GM23338 (cell line): ENCODE results near the gene IRS1. TPM values are rescaled to one million over a fixed set of nuclear protein-coding genes. Genes with fewer than 3 reads are reported as not detected.

Source experiments
- ATAC-seq: fragments of 200-7000 bp; cut with Tn5 transposase; 3 replicates; pipeline ENCODE4 v1.9.1; 2020
- DNase-seq: peaks from one replicate; pipeline ENCODE4 v3.0.0-alpha.2; 2015; ENCODE audit warnings: low spot score
- H2AFZ ChIP-seq: fragments of 200-600 bp; sonication (generic); 2 replicates; pipeline ENCODE4 v1.8.0; 2016; ENCODE audit warnings: antibody characterized with exemption, mild to moderate bottlenecking, moderate library complexity
- H3F3A ChIP-seq: fragments of 200-600 bp; sonication (generic); replicated peaks from 2 replicates; pipeline ENCODE4 v1.8.0; 2017; ENCODE audit warnings: antibody characterized with exemption, mixed run types, low read depth
- H3K27ac ChIP-seq: fragments of 200-600 bp; sonication (generic); 2 replicates; pipeline ENCODE4 v1.6.1; 2016; ENCODE audit warnings: low read depth
- H3K27me3 ChIP-seq: fragments of 200-600 bp; sonication (generic); 2 replicates; pipeline ENCODE4 v1.8.0; 2016; ENCODE audit warnings: mild to moderate bottlenecking, mixed run types, moderate library complexity; ENCODE audit not compliant: insufficient read depth
- H3K36me3 ChIP-seq: fragments of 200-600 bp; sonication (generic); 2 replicates; pipeline ENCODE4 v1.8.0; 2016; ENCODE audit warnings: mild to moderate bottlenecking; ENCODE audit not compliant: insufficient read depth
- H3K4me1 ChIP-seq: fragments of 200-600 bp; sonication (generic); 2 replicates; pipeline ENCODE4 v1.8.0; 2016; ENCODE audit warnings: mild to moderate bottlenecking, moderate library complexity; ENCODE audit not compliant: insufficient read depth
- H3K4me2 ChIP-seq: fragments of 200-600 bp; sonication (generic); 2 replicates; pipeline ENCODE4 v1.7.1; 2017; ENCODE audit warnings: mixed run types
- H3K4me3 ChIP-seq: fragments of 200-600 bp; sonication (generic); 2 replicates; pipeline ENCODE4 v1.6.1; 2016; ENCODE audit warnings: mixed run types
- H3K79me2 ChIP-seq: fragments of 200-600 bp; sonication (generic); replicated peaks from 2 replicates; pipeline ENCODE4 v1.8.0; 2017; ENCODE audit warnings: mild to moderate bottlenecking; ENCODE audit not compliant: insufficient read depth
- H3K9me2 ChIP-seq: fragments of 200-600 bp; sonication (generic); 2 replicates; pipeline ENCODE4 v1.8.0; 2017; ENCODE audit not compliant: insufficient read depth
- H4K20me1 ChIP-seq: fragments of 200-600 bp; sonication (generic); replicated peaks from 2 replicates; pipeline ENCODE4 v1.8.0; 2017; ENCODE audit warnings: mild to moderate bottlenecking; ENCODE audit not compliant: insufficient read depth
- H3K27ac Mint-ChIP-seq: 2 replicates; pipeline ENCODE4 v1.8.0; 2020; ENCODE audit warnings: inconsistent platforms, mild to moderate bottlenecking, moderate library complexity, mixed read lengths
- H3K27me3 Mint-ChIP-seq: 3 replicates; pipeline ENCODE4 v1.8.0; 2022; ENCODE audit warnings: low read depth, mild to moderate bottlenecking, moderate library complexity, mixed read lengths, inconsistent platforms; ENCODE audit not compliant: insufficient read depth, poor library complexity
- H3K36me3 Mint-ChIP-seq: 3 replicates; pipeline ENCODE4 v1.8.0; 2021; ENCODE audit warnings: low read depth, mild to moderate bottlenecking, inconsistent platforms, moderate library complexity, mixed read lengths
- H3K4me1 Mint-ChIP-seq: 3 replicates; pipeline ENCODE4 v1.8.0; 2020; ENCODE audit warnings: mild to moderate bottlenecking, inconsistent platforms, mixed read lengths
- H3K4me3 Mint-ChIP-seq: 3 replicates; pipeline ENCODE4 v1.8.0; 2021; ENCODE audit warnings: moderate library complexity, mild to moderate bottlenecking, inconsistent platforms, mixed read lengths
- H3K9me3 Mint-ChIP-seq: 3 replicates; pipeline ENCODE4 v1.8.0; 2020; ENCODE audit warnings: moderate library complexity, mild to moderate bottlenecking, inconsistent platforms, mixed read lengths
- CREB1 ChIP-seq: fragments of 250-450 bp; sonication (Bioruptor Pico); IDR thresholded peaks from 2 replicates; pipeline ENCODE4 v1.5.0; 2020; ENCODE audit warnings: low read depth, mild to moderate bottlenecking, moderate library complexity
- CTCF ChIP-seq, 2 experiments: fragments of 200-600 bp in 1 of 2; sonication (generic) in 1 of 2; conservative IDR thresholded peaks; 2 replicates each; pipeline versions ENCODE4 v1.5.1 to v1.6.1; 2016 to 2017; ENCODE audit warnings: antibody characterized with exemption in 2 of 2, low read depth in 2 of 2, mild to moderate bottlenecking in 2 of 2, moderate library complexity in 1 of 2
- ETS1 ChIP-seq: IDR thresholded peaks from 2 replicates; pipeline ENCODE4 v1.6.1; 2016; ENCODE audit warnings: antibody characterized with exemption
- EZH2 ChIP-seq: fragments of 200-600 bp; sonication (generic); IDR thresholded peaks from one replicate; pipeline ENCODE4 v1.8.0; 2017; ENCODE audit warnings: antibody characterized with exemption, mild to moderate bottlenecking, low read depth; ENCODE audit not compliant: unreplicated experiment
- EZH2phosphoT487 ChIP-seq: fragments of 200-600 bp; sonication (generic); IDR thresholded peaks from one replicate; pipeline ENCODE4 v1.8.1; 2018; ENCODE audit warnings: antibody characterized with exemption; ENCODE audit not compliant: unreplicated experiment
- JUNB ChIP-seq: IDR thresholded peaks from one replicate; pipeline ENCODE4 v1.6.1; 2016; ENCODE audit warnings: antibody characterized with exemption; ENCODE audit not compliant: unreplicated experiment
- NANOG ChIP-seq: IDR thresholded peaks from 2 replicates; pipeline ENCODE4 v1.6.1; 2016; ENCODE audit warnings: antibody characterized with exemption, borderline replicate concordance
- POLR2AphosphoS5 ChIP-seq: IDR thresholded peaks from 2 replicates; pipeline ENCODE4 v1.6.1; 2016; ENCODE audit warnings: antibody characterized with exemption, low read depth
- REST ChIP-seq: IDR thresholded peaks from one replicate; pipeline ENCODE4 v1.6.1; 2018; ENCODE audit warnings: antibody characterized with exemption; ENCODE audit not compliant: unreplicated experiment
- STAT1 ChIP-seq: IDR thresholded peaks from one replicate; pipeline ENCODE4 v1.6.1; 2016; ENCODE audit warnings: antibody characterized with exemption; ENCODE audit not compliant: unreplicated experiment
- ZNF114 ChIP-seq: fragments of 250-450 bp; sonication (Bioruptor Pico); IDR thresholded peaks from 2 replicates; pipeline ENCODE4 v1.5.0; 2020; ENCODE audit warnings: mild to moderate bottlenecking, moderate library complexity
- ZNF331 ChIP-seq: fragments of 250-450 bp; sonication (Bioruptor Pico); IDR thresholded peaks from 2 replicates; pipeline ENCODE4 v1.5.0; 2020; ENCODE audit warnings: low read depth, mild to moderate bottlenecking, moderate library complexity
- ZNF462 ChIP-seq: fragments of 250-450 bp; sonication (Bioruptor Pico); IDR thresholded peaks from 2 replicates; pipeline ENCODE4 v1.5.0; 2020; ENCODE audit warnings: mild to moderate bottlenecking, moderate library complexity
- polyA plus RNA-seq: library from polyadenylated mRNA; unstranded; fragments of >200 nt; fragmentation: Nextera tagmentation; extraction: Ambion mirVana; gene quantifications from 2 replicates; pipeline ENCODE4 v1.2.1, GENCODE V29; 2016
- total RNA-seq: library from RNA; depleted of rRNA; stranded (reverse); fragments of >200 nt; shearing (Covaris generic); gene quantifications from 2 replicates; pipeline ENCODE4 v1.2.3, GENCODE V29; 2014

IRS1 gene
- total and polyA plus RNA-seq, 2 experiments from 2014 or later, result 6.9 to 26.2 TPM

- H3K9me3 Mint-ChIP-seq, result no peaks in the 10 kb centered on the region
- no peak overlapping the region for H2AFZ ChIP-seq
- H3K27ac ChIP-seq, result no peak overlapping the region
- no peak overlapping the region for H3K4me3 Mint-ChIP-seq
- no peaks in the 10 kb centered on the region for H3F3A ChIP-seq
- H4K20me1 ChIP-seq, result no peaks in the 10 kb centered on the region
- H3K27ac Mint-ChIP-seq, result no peak overlapping the region
- no peak for ATAC-seq
- H3K36me3 Mint-ChIP-seq, result no peaks in the 10 kb centered on the region
- no peaks in the 10 kb centered on the region for H3K4me1 Mint-ChIP-seq
- DNase-seq, result no peak
- no peaks in the 10 kb centered on the region for H3K27me3 ChIP-seq
- H3K9me2 ChIP-seq, result 0 out of 2 replicates have a peak, but pooled peaks cover 6% of the 10 kb centered on the region
- TF ChIP-seq CREB1 (CRISPR knock-in tag) (no peak), STAT1 (no peak), ZNF331 (CRISPR knock-in tag) (no peak), ETS1 (no peak), NANOG (no peak), POLR2AphosphoS5 (no peak), JUNB (no peak), ZNF114 (CRISPR knock-in tag) (no peak), ZNF462 (no peak), REST (no peak), EZH2phosphoT487 (no peak), CTCF (conservative IDR thresholded peaks at IDR 0.05; ENCODE audit: low read depth in 2 of 2) (no peak), EZH2 (no peak)
- no peaks in the 10 kb centered on the region for H3K36me3 ChIP-seq
- no peak overlapping the region for H3K4me3 ChIP-seq
- no peaks in the 10 kb centered on the region for H3K27me3 Mint-ChIP-seq
- no peaks in the 10 kb centered on the region for H3K79me2 ChIP-seq
- H3K4me1 ChIP-seq, result no peaks in the 10 kb centered on the region
- no peak overlapping the region for H3K4me2 ChIP-seq
These were observed 97.2 kb downstream of the IRS1 start for GRCh38 chr2:226702376-226702775.
